DMS53 (cell line): ENCODE results near the gene NR1D1.

Source experiments
- DNase-seq: peaks from one replicate; lab custom pipeline; 2025; lab: John Stamatoyannopoulos, UW

NR1D1 gene

GRCh38 chr17:40062329-40063186 lies 37.8 kb downstream of the NR1D1 start, which contains the start of gene THRA:
Gene THRA (plus strand): TSS chr17:40062965. CDS start chr17:40074489, 11,524 bp downstream.
- DNase-seq, result peak; percentile 71

- no peak for DNase-seq
Observed at GRCh38 chr17:40061609-40062038, 38.8 kb downstream of the NR1D1 start.

DNA sequence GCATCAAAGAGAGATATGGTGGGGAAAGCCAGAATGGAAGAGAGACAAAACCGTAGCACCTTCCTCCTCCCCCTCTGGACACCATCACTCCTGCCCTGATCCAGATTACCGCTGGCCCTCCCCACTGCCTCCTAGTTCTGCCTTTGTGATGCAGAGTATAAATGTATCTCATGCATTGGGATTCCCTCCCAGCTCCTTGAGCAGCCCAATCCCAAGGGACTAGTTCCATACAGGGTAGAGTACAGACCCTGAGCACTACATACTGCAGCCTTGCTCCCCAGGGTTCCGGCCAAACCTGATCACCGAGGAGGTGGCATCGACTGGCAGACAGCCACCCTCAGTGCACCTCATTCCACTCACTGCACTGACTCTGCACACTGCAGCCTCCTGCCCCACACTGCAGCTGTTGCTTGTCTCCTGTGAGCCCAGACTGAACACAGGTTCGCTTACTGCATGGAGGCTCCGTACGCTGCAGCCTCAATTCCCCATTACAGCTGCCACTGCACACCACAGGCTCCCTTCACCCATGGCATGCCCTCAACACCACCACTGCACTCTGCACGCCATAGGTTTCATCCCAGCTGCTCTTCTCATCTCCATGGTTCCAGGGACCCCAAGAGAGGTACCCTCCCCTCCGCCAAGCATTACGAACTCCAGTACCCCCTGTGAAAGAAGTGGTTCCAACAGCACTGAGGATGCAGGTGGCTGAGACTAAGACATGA lies 39.3 kb downstream of the NR1D1 start:
- DNase-seq, result no peak

DNA sequence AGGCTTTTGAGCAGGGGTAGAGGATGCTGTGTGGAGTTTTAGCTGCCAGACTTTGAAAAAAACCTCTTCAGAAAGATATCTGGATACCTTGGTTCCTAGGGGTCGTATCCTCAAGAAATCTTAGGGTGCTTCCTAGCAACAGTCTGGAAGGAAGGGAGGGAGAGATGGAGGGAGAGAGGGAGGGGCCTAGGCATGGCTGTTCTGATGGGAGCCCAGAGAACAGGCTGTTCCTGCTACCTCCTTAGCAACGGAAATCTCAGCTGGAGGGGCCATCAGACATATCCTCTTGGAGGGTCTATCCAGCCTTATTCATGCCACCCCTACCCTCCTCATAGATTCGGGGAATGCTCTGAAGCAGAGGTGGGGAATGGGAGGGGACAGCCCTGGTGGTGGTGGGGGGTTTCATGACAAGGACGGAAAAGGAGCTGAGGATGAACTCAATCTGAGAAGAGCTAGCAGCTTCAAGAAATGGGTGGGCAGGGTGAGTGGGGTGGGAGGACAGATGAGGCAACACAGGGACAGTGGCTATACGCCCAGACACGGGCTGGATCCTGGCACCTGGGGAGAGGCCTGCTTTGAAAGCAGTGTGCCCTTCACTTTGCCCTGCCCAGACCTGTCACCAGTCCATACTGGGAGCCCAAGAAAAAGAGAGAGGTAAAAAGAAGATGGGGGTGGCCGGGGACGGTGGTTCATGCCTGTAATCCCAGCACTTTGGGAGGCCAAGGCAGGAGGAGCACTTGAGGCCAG lies 40.5 kb downstream of the NR1D1 start:
- no peak for DNase-seq

DNA sequence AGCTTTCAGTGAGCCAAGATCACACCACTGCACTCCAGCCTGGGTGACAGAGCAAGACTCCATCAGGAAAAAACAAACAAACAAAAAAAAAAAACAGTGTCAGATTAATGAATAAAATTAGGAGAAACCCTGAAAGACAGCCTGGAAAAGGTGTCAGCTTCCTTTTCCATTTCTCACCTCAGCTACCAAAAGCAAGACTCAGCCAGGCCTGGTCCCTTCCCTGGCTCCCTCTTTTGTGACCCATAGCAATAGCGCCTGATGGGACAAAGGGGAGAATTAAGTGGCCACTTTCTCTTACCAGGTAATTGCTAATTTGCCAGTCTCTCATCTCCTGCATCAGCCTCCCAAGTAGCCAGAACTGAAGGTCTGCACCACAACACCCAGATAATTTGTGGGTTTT lies 41.5 kb downstream of the NR1D1 start:
- DNase-seq, result no peak

DNA sequence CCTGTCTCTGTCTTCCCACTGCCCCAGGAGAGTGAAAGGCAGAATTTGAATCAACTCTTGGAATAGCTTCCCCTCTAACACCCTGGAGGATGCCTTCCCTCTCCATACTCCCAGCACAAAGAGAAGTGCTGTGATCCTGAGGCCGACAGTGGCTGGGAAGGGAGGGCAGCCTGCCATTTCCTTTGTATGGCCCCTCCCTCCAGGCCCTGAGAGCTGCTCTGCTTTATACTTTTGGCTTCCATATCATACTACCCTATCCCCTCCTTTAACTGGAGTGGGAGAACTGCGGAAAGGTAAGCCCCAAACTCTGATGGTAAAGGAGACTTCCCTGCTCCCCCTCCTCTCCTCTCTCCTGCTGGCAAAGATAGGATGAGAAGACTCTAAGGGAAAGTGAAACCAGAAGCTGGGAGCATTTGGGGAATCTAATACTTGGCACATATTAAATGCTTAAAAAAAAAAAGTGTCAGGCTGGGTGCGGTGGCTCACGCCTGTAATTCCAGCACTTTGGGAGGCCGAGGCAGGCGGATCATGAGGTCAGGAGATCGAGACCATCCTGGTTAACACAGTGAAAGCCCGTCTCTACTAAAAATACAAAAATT lies 42.1 kb downstream of the NR1D1 start:
- no peak for DNase-seq

GRCh38 chr17:40056379-40057015 lies 43.9 kb downstream of the NR1D1 start:
- no peak for DNase-seq
